GM19467 (cell line): ENCODE data around the gene MTHFD1L.
"Not testable (repeated sequence)": the region's sequence is repeated elsewhere in the genome, so short reads cannot be mapped to it uniquely, and the experiment has no call there.

Source experiments
- ATAC-seq: cut with Tn5 transposase; IDR thresholded peaks from one replicate; pipeline ENCODE4 v1.9.1; 2021; ENCODE audit warnings: mild to moderate bottlenecking, moderate library complexity; ENCODE audit not compliant: unreplicated experiment

The MTHFD1L gene

DNA sequence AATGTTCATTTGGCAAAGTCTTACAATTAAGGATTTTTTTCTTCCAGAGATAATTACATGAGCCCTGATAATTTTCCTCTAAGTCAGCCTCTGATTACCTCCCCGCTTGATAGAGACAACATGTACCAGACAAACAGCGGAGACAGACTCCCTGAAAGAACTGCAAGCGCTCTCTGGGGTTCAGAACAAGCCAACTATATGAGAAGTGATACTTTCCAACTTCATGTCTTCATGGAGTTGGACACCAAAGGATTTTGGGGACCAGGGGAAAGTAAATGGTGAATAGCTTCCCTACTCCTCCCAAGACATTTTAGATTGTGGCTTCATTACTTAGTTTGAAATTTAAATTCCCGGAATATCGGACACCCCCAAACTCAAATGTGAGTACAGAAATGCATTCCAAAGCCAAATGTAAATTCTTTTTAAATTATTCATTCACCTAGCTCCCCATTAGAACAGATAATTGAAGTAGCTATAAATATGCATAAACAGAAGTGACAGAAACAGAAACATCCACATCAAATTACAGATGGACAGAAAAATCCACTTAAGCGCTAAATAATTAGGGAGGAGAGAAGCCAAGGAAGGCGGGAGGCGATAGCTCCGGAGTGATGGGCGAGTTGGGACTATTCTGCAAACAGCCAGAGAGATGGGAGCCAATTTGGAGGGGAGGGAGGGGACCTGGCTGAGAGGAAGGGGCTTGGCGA lies 244.5 kb downstream of the MTHFD1L start:
- ATAC-seq = no peak

GRCh38 chr6:151110576-151110905 lies 245.0 kb downstream of the MTHFD1L start:
- ATAC-seq = no peak

DNA sequence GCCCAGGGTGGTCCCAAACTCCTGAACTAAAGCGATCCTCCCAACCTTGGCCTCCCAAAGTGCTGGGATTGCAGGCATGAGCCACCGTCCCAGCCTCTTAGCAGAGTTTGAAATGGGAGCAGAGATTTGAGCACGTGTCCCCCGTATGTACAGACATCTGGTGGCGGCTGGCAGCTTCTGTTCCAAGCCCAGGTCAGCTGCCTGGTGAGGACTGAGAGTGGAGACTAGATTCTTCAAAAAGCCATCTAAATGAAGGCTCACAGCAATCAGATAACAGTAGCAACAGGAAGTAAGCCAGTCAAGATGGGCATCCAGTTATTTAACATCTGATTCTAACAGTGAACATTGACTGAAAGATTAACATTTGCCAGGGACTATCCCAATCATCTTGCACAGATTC lies 246.2 kb downstream of the MTHFD1L start:
- no peak for ATAC-seq

DNA sequence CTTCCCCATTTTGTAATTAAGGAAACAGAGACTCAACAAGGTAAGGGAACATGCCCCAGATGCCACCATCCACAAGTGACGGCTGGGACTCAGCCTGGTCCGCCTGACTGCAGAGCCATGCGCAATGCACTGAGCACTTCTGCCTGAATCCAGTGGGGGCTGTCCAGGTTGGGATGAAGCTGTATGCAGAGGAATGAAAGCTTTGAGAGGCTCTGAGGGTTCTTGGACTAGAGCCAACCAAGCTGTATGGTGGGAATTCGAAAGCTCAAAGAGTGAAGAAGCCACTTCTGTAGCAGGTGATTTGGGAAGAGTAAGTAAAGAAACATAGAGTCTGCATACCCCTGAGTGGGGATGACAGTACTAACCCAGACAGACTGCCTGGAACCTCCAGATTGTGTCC lies 246.6 kb downstream of the MTHFD1L start:
- ATAC-seq = no peak

DNA sequence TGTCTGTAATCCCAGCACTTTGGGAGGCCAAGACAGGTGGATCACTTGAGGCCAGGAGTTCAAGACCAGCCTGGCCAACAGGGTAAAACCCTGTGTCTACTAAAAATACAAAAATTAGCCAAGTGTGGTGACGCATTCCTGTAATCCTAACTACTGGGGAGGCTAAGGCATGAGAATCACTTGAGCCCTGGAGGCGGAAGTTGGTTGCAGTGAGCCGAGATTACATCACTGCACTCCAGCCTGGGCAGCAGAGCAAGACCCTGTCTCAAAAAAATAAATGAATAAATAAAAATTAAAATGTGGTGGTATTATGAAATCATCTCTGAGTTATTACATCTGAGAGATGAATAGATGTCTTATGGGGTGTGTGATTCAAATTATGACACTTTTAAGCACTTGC lies 247.4 kb downstream of the MTHFD1L start:
- not testable (repeated sequence) for ATAC-seq

GRCh38 chr6:151113641-151114040 lies 248.1 kb downstream of the MTHFD1L start:
- ATAC-seq = no peak

GRCh38 chr6:151118461-151119123 lies 253.1 kb downstream of the MTHFD1L start:
- no peak for ATAC-seq

DNA sequence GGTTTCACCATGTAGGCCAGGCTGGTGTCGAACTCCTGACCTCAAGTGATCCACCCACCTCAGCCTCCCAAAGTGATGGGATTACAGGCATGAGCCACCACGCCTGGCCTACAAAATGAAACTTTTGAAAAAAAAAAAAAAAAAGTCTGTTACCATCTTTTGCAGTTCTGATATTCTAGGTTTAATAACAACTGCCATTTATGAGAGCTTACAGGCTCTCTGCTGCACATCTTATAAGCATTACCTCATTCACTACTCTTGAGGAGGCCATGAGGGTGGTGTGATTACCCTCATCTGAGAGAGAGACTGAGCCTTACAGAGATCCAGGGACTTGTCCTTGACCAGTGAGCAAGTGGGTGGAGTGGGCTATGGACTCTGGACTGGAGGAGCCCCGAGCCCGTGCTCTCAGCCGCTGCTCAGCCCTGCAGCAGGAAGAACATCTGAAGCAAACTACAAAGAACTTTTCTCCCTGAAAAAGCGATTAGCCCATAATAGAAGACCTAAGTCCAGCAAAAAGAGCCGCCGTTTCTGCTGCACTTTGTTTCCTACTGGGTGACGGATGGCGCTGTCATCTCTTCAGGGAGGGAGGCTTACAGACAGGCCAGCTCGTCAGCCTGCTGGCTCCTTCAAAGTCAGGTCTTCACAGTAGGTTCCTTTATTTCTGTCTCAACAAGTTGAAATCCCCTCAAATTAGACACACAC lies 254.5 kb downstream of the MTHFD1L start:
- no peak for ATAC-seq

DNA sequence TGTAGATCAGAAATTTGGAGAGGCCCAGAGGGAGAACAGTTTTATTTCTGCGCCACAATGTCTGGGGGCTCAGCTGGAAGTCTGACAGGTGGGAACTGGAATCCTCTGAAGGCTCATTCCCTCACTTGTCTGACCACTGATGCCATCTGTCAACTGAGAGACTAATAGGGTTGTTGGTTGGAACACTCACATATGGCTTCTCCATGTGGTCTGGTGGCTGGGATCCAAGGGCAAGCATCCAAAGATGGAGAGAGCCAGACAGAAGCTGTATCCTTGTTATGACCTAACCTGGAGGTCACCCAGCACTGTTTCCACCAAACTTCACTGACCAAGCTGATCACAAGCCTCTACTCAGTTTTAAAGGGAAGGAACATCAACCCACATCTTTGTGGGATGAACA lies 256.4 kb downstream of the MTHFD1L start:
- ATAC-seq = no peak

- not testable (repeated sequence) for ATAC-seq
Measured at GRCh38 chr6:151123641-151124040, 258.1 kb downstream of the MTHFD1L start.

GRCh38 chr6:151125242-151125641 lies 259.7 kb downstream of the MTHFD1L start:
- ATAC-seq = not testable (repeated sequence)

DNA sequence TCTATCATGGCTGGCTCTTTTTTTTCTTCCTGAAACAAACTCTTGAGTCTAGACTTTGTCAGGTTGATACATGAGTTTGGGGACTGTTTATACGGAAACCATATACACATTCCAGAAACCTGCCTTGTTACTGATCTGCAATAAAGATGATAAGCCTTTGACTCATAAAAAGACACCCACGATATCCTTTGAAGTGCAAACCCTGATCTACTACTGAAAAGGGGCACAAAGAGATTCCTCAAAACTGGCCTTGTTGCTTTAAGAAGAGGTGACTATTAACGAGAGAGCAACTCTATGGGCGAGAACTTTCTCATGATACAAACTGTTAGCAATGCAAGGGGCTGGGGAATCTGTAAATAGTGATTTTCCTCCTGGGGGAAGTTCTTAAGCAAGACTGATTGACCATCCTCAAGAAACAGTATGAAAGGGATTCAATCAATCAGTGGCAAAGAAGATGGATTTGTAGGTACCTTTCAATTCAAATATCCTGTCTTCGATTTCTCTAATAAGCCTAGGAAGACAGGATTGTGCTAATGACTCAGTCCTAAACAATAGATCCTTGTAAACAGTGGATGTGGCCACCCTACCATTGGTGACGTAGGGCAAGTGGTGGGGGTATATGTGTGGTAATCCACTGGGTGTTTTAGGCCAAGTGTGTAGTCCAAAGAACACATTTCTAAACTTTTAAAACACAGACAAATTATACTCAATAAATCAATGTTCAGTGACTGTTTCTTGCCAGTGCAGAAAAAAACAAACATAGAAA lies 260.3 kb downstream of the MTHFD1L start:
- not testable (repeated sequence) for ATAC-seq

DNA sequence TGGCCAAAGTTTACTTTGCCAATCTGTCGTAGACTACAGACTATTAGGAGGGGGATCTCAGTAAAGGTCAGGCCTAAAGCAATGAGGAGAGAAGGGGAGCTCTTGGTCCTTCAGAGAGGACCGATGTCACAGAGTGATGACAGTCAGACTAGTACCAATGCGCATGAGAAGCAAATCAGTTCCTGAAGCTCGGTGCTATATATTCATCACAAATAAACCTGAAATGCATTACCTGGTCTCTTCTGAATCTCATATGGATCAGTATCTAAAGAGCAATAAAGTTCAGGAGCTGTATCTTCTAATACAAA lies 260.9 kb downstream of the MTHFD1L start:
- ATAC-seq = not testable (repeated sequence)

GRCh38 chr6:151127133-151127798 lies 261.8 kb downstream of the MTHFD1L start:
- ATAC-seq = not testable (repeated sequence)

- no peak for ATAC-seq
Measured at GRCh38 chr6:151128763-151129370, 263.4 kb downstream of the MTHFD1L start.

DNA sequence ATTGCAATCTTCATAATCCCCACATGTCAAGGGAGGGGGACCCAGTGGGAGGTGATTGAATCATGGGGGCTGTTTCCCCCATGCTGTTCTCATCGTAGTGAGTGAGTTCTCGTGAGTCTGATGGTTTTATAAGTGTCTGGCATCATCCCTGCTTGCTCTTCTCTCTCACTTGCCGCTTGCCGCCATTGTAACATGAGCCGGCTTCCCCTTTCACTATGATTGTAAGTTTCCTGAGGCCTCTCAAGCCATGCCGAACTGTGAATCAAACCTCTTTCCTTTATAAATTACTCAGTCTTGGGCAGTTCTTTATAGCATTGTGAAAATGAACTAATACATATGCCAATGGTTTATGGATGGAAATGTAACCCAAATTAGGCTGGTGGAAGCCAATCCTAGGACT lies 264.8 kb downstream of the MTHFD1L start:
- no peak for ATAC-seq

GRCh38 chr6:151131324-151132007 lies 266.0 kb downstream of the MTHFD1L start:
- no peak for ATAC-seq

DNA sequence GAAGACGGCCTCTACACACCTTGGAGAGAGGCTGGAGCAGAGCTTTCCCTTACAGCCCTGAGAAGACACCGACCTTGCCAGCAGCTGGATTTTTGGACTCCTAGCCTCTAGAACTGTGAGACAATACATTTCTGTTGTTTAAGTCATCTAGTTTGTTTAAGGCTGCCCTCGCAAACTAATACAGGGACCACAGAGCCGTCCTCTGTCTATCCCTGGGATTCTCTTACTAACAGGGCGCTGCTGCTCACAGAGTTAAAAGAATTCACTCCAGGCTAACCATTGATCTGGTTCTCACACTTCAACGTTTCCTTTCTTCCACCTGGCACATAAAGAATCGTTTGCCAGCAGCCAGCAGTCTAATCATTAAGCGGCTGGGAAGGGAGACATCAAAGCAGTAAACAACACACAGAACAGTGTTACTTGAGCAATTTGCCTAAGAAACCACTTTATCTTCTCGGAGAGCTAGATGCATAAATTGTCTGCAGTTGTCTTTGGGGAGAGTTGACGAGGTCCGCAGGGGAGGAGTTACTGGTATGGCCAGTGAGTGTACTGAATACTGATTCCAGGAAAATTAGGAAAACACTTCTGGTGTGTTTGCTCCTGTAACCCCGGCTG lies 270.7 kb downstream of the MTHFD1L start:
- ATAC-seq = no peak

- ATAC-seq = no peak
Measured at GRCh38 chr6:151137542-151137941, 272.0 kb downstream of the MTHFD1L start.

DNA sequence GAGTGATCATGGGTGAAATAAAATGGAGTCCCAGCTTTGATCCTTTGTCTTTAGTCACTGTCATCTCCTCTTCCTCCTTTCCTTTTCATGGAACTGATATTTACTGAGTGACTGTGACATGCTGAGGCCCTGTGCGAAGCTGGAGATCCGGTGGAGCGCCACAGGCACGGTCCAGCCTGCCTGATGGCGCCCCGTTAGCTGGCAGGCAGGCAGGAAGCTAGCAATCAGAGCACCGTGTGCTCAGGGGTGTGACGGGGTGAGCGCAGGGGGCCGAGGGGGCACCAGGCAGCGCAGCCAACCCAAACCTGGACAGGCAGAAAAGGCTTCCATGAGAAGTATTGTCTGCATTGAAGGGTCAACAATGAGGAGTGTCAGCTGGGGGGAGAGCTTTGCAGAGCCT lies 274.0 kb downstream of the MTHFD1L start:
- ATAC-seq = no peak
